Pancreas (tissue), 10 donors: ENCODE data around the gene EIF3L. TPM values are rescaled to one million over a fixed set of nuclear protein-coding genes. Genes with fewer than 3 reads are reported as not detected.
A peak's percentile ranks its signal among the peaks of the same experiment; 100 is the strongest.

ENCODE experiments used
- ATAC-seq, 4 donors: fragments of 200-7000 bp; cut with Tn5 transposase; one replicate each; pipeline versions ENCODE4 v1.8.0 to v1.9.1; 2020; ENCODE audit warnings: mild to moderate bottlenecking in 4 of 4, moderate library complexity in 4 of 4
- DNase-seq, 6 donors: peaks; one replicate each; pipeline ENCODE4 v3.0.0-alpha.2; 2020
- FAIRE-seq: peaks from 2 replicates; lab custom pipeline; 2012; peaks lifted over from hg19 to GRCh38; lab: Jason Lieb, UNC
- H3K27ac ChIP-seq, 4 donors: fragments of 200-600 bp; sonication (generic); 1 replicate in 3 of 4; 2 replicates in 1 of 4; pipeline versions ENCODE4 v1.5.0 to v1.8.0; 2020
- H3K27me3 ChIP-seq, 4 donors: fragments of 200-600 bp; one replicate each; pipeline ENCODE4 v1.8.0; 2021
- H3K36me3 ChIP-seq, 3 donors: fragments of 200-600 bp; sonication (generic) in 1 of 3; one replicate each; pipeline versions ENCODE4 v1.5.0 to v1.8.0; 2020 to 2021
- H3K4me1 ChIP-seq, 3 donors: fragments of 200-600 bp; one replicate each; pipeline ENCODE4 v1.8.0; 2021
- H3K4me3 ChIP-seq, 4 donors: fragments of 200-600 bp; sonication (generic) in 2 of 4; one replicate each; pipeline versions ENCODE4 v1.5.0 to v1.8.0; 2020 to 2021
- H3K9me3 ChIP-seq, 4 donors: fragments of 200-600 bp; one replicate each; pipeline ENCODE4 v1.8.0; 2021
- CTCF ChIP-seq, 4 donors: fragments of 200-600 bp; sonication (generic) in 3 of 4; IDR thresholded peaks; one replicate each; pipeline versions ENCODE4 v1.5.0 to v1.8.0; 2021; ENCODE audit warnings: antibody characterized with exemption in 4 of 4
- WGBS, 2 donors: extraction: QIAGEN DNeasy Blood & Tissue Kit; methylation state at CpG; one replicate each; pipeline ENCODE4 v1.1.7; 2013; 5-methylcytosine and 5-hydroxymethylcytosine counted together
- intact Hi-C, 3 donors: fragments of 100-400 bp; cut with DNase I; formaldehyde crosslinking; loops; one replicate each; pipeline versions ENCODE4 v1.11.1 to v1.14.2; 2022
- polyA plus RNA-seq, 2 donors: library from polyadenylated mRNA; stranded (reverse); fragments of 200-250 nt; gene quantifications; one replicate each; pipeline ENCODE4 v1.2.3, GENCODE V29; 2013
- total RNA-seq, 6 donors: library from RNA; stranded (reverse); fragmentation: NEBNext Ultra II Directional in 4 of 6; extraction: Animal tissue kit (Norgen Biotek cat#: 25700) in 4 of 6; gene quantifications; one replicate each; pipeline versions ENCODE4 v1.2.1 to v1.2.4, GENCODE V29; 2021 to 2023
- donor health status: healthy with polysubstance abuse.
- donor health status: DM: no; HTN: no; CAD: no; lungs with moderate emphysema.
- donor health status: DM: no; HTN: no; CAD: no.
- donor health status: control.
- donor health status: control.
- donor health status: Bipolar disorder and iron deficiency.
- donor health status: DM: yes; HTN: yes; CAD: no.
- donor health status: DM: no; HTN: no; CAD: no.
- donor health status: DM: no; HTN: no; CAD: no.
- donor health status: DM: yes; HTN: yes; CAD: no.

The EIF3L gene
- total and polyA plus RNA-seq, 8 donors: 162 to 412 (median 338) TPM

GRCh38 chr22:37924386-37925065 lies 75.3 kb downstream of the EIF3L start:
- WGBS, 2 donors: 38 to 46% methylated on average over 18 of the region's 18 CpGs
- DNase-seq: peak in 4 of 6 donors; percentile 50 to 63 (median 60)
- peaks cover 11 to 23% (median 13%) of the 10 kb centered on the region in 3 donors for H3K4me1 ChIP-seq
- peaks cover 0 to 33% (median 9%) of the 10 kb centered on the region in 3 donors for H3K36me3 ChIP-seq
- FAIRE-seq: no peak
- H3K27ac ChIP-seq: peak overlapping the region; percentile 10 to 59 (median 32)
- no peaks in the 10 kb centered on the region for H3K27me3 ChIP-seq
- no peaks in the 10 kb centered on the region for H3K9me3 ChIP-seq
- H3K4me3 ChIP-seq: peak overlapping the region in 2 of 4 donors; percentile 8 to 18
- intact Hi-C loops: no loop called here
- ATAC-seq: peak; percentile 22 to 76 (median 58)
- no peak for TF ChIP-seq CTCF (IDR thresholded peaks at IDR 0.05)

GRCh38 chr22:37925330-37925729 lies 76.1 kb downstream of the EIF3L start:
- ATAC-seq: no peak
- no peak overlapping the region for H3K4me3 ChIP-seq
- H3K36me3 ChIP-seq: peaks cover 0 to 24% (median 9%) of the 10 kb centered on the region in 3 donors
- peaks cover 13 to 31% (median 21%) of the 10 kb centered on the region in 3 donors for H3K4me1 ChIP-seq
- H3K27ac ChIP-seq: peak overlapping the region in 2 of 4 donors; percentile 44 to 59
- no peaks in the 10 kb centered on the region for H3K27me3 ChIP-seq
- TF ChIP-seq CTCF (IDR thresholded peaks at IDR 0.05): no peak
- no peak for DNase-seq
- no peak for FAIRE-seq
- intact Hi-C loops: no loop called here
- WGBS, 2 donors: 35 to 42% methylated on average over 3 of the region's 3 CpGs
- no peaks in the 10 kb centered on the region for H3K9me3 ChIP-seq

GRCh38 chr22:37925767-37926166 lies 76.5 kb downstream of the EIF3L start:
- Histone ChIP-seq H3K27ac (no peak overlapping the region), H3K36me3 (peaks cover 0 to 22% (median 9%) of the 10 kb centered on the region in 3 donors), H3K9me3 (no peaks in the 10 kb centered on the region), H3K4me1 (peaks cover 18 to 36% (median 25%) of the 10 kb centered on the region in 3 donors), H3K4me3 (peak overlapping the region in 2 of 4 donors; percentile 8 to 14), H3K27me3 (no peaks in the 10 kb centered on the region)
- WGBS, 2 donors: 43 to 49% methylated on average over 15 of the region's 15 CpGs
- intact Hi-C loops: no loop called here
- no peak for TF ChIP-seq CTCF (IDR thresholded peaks at IDR 0.05)
- DNase-seq: peak in 1 of 6 donors; percentile 60
- no peak for ATAC-seq
- no peak for FAIRE-seq

GRCh38 chr22:37926358-37926757 lies 77.1 kb downstream of the EIF3L start:
- Histone ChIP-seq H3K4me1 (peaks cover 23 to 41% (median 29%) of the 10 kb centered on the region in 3 donors), H3K27me3 (no peaks in the 10 kb centered on the region), H3K9me3 (no peaks in the 10 kb centered on the region), H3K27ac (no peak overlapping the region), H3K4me3 (peak overlapping the region in 2 of 4 donors; percentile 8 to 14), H3K36me3 (peaks cover 0 to 22% (median 9%) of the 10 kb centered on the region in 3 donors)
- FAIRE-seq (no peak), DNase-seq (peak in 3 of 6 donors; percentile 37 to 60 (median 60)), ATAC-seq (peak in 3 of 4 donors; percentile 11 to 49 (median 16))
- TF ChIP-seq CTCF (IDR thresholded peaks at IDR 0.05): no peak
- intact Hi-C loops: no loop called here
- WGBS, 2 donors: 45 to 52% methylated on average over 7 of the region's 7 CpGs
